HFFc6 (cell line): ENCODE measurements around the gene SRD5A3. TPM values are rescaled to one million over a fixed set of nuclear protein-coding genes. Genes with fewer than 3 reads are reported as not detected.
A peak's percentile ranks its signal among the peaks of the same experiment; 100 is the strongest.
"Not testable (repeated sequence)": the region's sequence is repeated elsewhere in the genome, so short reads cannot be mapped to it uniquely, and the experiment has no call there.

Source experiments
- DNase-seq: peaks from one replicate; pipeline ENCODE4 v3.0.0-alpha.2; 2018
- H3K27ac Mint-ChIP-seq: 2 replicates; pipeline ENCODE4 v1.8.0; 2020; ENCODE audit warnings: mild to moderate bottlenecking, mixed read lengths
- H3K27me3 Mint-ChIP-seq: 2 replicates; pipeline ENCODE4 v1.8.0; 2021; ENCODE audit warnings: mild to moderate bottlenecking, moderate library complexity, mixed read lengths; ENCODE audit not compliant: insufficient read depth
- H3K36me3 Mint-ChIP-seq: 2 replicates; pipeline ENCODE4 v1.8.0; 2021; ENCODE audit warnings: low read depth, mixed read lengths
- H3K4me1 Mint-ChIP-seq: 2 replicates; pipeline ENCODE4 v1.8.0; 2020; ENCODE audit warnings: low read depth, mixed read lengths
- H3K4me3 Mint-ChIP-seq: 2 replicates; pipeline ENCODE4 v1.8.0; 2020; ENCODE audit warnings: mild to moderate bottlenecking, moderate library complexity, mixed read lengths
- H3K9me3 Mint-ChIP-seq: 2 replicates; pipeline ENCODE4 v1.8.0; 2020; ENCODE audit warnings: mild to moderate bottlenecking, mixed read lengths
- CTCF ChIP-seq: fragments of 200-600 bp; sonication (generic); IDR thresholded peaks from 2 replicates; pipeline ENCODE4 v1.5.0; 2021; ENCODE audit warnings: antibody characterized with exemption, mild to moderate bottlenecking
- total RNA-seq, 6 experiments: library from RNA; stranded (reverse); fragmentation: NEBNext Ultra II Directional; extraction: Animal tissue kit (Norgen Biotek cat#: 25700); gene quantifications; 2 replicates in 1 of 6; 3 replicates in 5 of 6; pipeline ENCODE4 v1.2.3, GENCODE V29; 2021

SRD5A3 gene
- total RNA-seq, 6 experiments from 2014 or later: 11.0 to 17.1 (median 12.2) TPM

DNA sequence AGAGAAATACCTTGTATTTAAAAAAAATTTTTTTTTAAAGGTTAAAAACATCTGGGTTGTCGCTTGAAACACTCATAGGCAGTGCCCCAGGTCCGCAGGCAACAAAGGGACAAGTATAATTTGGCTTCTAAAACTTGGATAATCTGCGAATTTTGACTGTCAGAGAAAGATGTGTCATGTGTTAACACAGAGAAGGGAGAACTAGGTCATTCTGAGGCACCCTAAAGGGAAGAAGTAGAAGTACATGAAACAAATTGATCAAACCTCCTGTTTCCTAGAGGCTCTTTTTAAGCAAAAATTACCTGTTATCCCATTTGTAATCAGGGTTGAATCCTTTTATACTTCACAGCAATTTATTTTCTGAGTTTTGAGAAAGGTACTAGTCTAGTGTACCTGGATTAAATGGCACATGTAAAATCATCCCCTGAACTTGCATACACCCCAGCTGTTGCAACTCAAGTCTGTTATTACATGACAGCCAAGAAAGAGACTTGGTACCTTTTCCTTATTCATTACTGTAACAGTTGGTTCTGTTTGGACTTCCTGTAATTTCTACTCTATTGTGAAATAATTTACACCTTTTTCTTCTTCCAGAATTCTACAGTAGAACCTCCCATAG is 1.7 kb downstream of the SRD5A3 start:
- H3K36me3 Mint-ChIP-seq: peaks cover 4% of the 10 kb centered on the region
- peak overlapping the region; percentile 74; the same call in 1 of the 2 replicates for H3K27ac Mint-ChIP-seq
- peak; percentile 15 for DNase-seq
- H3K4me1 Mint-ChIP-seq: peaks cover 37% of the 10 kb centered on the region
- TF ChIP-seq CTCF: peak; percentile 30; the same call in 1 of the 2 replicates
- H3K4me3 Mint-ChIP-seq: peak overlapping the region; percentile 93
- no peaks in the 10 kb centered on the region for H3K9me3 Mint-ChIP-seq
- H3K27me3 Mint-ChIP-seq: no peaks in the 10 kb centered on the region

GRCh38 chr4:55348466-55348865 is 2.4 kb downstream of the SRD5A3 start:
- no peak for TF ChIP-seq CTCF
- no peaks in the 10 kb centered on the region for H3K9me3 Mint-ChIP-seq
- H3K4me1 Mint-ChIP-seq: peaks cover 37% of the 10 kb centered on the region
- DNase-seq: peak; percentile 30
- H3K27ac Mint-ChIP-seq: no peak overlapping the region
- peaks cover 8% of the 10 kb centered on the region for H3K36me3 Mint-ChIP-seq
- H3K4me3 Mint-ChIP-seq: 0 out of 2 replicates have a peak overlapping the region, but pooled peaks have one; percentile 8
- H3K27me3 Mint-ChIP-seq: no peaks in the 10 kb centered on the region

DNA sequence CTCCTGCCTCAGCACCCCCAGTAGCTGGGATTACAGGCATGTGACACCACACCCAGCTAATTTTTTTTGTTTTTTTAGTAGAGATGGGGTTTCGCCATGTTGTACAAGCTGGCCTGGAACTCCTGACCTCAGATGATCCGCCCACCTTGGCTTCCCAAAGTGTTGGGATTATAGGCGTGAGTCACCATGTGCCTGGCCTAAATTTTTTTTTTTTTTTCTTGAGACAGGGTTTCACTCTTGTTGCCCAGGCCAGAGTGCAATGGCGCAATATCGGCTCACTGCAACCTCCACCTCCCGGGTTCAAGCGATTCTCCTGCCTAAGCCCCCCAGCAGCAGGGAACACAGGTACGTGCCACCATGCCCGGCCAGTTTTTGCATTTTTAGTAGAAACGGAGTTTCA is 4.8 kb downstream of the SRD5A3 start:
- Mint-ChIP-seq H3K36me3 (peaks cover 12% of the 10 kb centered on the region), H3K4me1 (peaks cover 32% of the 10 kb centered on the region)
- not testable (repeated sequence) for H3K9me3 Mint-ChIP-seq, H3K4me3 Mint-ChIP-seq, H3K27ac Mint-ChIP-seq, H3K27me3 Mint-ChIP-seq
- DNase-seq: peak; percentile 37

DNA sequence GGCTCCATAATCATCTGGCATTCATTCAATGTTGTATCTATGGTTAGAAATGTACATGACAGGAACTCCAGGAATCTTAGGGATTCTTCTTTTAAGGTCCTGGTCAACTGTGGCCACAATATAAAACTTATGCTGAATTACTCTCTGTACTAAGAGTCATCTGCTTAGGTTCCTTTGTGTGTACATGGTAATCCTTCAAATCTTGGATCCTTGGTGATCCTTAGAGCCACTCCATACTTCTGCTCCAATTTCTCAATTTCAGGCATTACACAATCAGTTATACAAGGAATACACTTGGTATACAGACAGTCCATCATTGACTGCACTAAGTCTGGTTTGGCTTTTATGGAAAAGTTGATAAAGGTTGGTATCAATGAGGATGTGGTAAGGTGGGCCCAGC is 5.8 kb downstream of the SRD5A3 start:
- DNase-seq: no peak
- Mint-ChIP-seq H3K27ac (no peak overlapping the region), H3K4me1 (peaks cover 38% of the 10 kb centered on the region), H3K36me3 (peaks cover 12% of the 10 kb centered on the region), H3K27me3 (no peaks in the 10 kb centered on the region), H3K9me3 (no peaks in the 10 kb centered on the region; the same call in 1 of the 2 replicates), H3K4me3 (no peak overlapping the region)
- TF ChIP-seq CTCF: no peak

- Mint-ChIP-seq H3K4me1 (peaks cover 38% of the 10 kb centered on the region), H3K9me3 (no peaks in the 10 kb centered on the region; the same call in 1 of the 2 replicates), H3K4me3 (no peak overlapping the region), H3K27me3 (no peaks in the 10 kb centered on the region), H3K36me3 (peaks cover 12% of the 10 kb centered on the region), H3K27ac (no peak overlapping the region)
- no peak for DNase-seq
- TF ChIP-seq CTCF: no peak
These were observed 6.7 kb downstream of the SRD5A3 start for GRCh38 chr4:55352726-55353125.

- not testable (repeated sequence) for H3K9me3 Mint-ChIP-seq, DNase-seq, H3K4me3 Mint-ChIP-seq, H3K27me3 Mint-ChIP-seq, H3K27ac Mint-ChIP-seq
- Mint-ChIP-seq H3K4me1 (peaks cover 38% of the 10 kb centered on the region), H3K36me3 (peaks cover 12% of the 10 kb centered on the region)
These were observed 7.2 kb downstream of the SRD5A3 start for GRCh38 chr4:55353228-55353747.
